Measurements from ENCODE around the gene CXCL12.

CXCL12 gene

DNA sequence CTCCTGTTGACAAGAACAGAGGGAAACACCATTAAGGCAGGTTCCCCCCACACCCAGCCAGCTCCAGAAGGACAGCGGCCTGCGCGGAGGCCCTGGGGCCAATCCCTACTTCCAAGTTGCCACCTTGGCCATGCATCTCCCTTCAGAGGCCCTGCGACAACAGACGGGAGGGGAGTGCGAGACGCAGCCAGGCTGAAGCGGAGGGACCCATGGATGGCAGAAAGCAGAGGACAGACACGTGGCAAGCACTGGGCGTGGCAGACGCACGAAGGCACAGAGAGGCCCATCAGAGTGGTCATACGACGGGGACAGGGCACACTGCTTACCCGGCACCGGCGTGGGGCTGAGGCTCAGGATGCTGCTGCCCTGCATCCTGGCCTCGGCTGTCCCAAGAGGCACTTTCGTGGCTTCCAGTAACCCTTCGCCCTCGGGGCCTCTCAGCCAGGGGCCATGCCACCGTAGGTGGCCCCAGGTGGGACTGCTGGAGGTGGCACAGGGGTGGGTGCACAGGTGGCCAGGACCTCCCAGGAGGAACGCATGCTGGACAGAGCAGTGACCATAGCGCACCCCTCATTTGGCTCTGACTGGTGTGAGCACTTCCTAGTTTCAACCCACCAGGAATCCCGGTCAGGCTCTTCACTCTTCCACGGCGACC lies 11.4 kb downstream of the CXCL12 start:
- DNase-seq (ENCODE audit: low read depth) = no peak
- H3K4me3 ChIP-seq (ENCODE audit: low read depth, low read length) = no peak overlapping the region
- TF ChIP-seq, protein P1, sequence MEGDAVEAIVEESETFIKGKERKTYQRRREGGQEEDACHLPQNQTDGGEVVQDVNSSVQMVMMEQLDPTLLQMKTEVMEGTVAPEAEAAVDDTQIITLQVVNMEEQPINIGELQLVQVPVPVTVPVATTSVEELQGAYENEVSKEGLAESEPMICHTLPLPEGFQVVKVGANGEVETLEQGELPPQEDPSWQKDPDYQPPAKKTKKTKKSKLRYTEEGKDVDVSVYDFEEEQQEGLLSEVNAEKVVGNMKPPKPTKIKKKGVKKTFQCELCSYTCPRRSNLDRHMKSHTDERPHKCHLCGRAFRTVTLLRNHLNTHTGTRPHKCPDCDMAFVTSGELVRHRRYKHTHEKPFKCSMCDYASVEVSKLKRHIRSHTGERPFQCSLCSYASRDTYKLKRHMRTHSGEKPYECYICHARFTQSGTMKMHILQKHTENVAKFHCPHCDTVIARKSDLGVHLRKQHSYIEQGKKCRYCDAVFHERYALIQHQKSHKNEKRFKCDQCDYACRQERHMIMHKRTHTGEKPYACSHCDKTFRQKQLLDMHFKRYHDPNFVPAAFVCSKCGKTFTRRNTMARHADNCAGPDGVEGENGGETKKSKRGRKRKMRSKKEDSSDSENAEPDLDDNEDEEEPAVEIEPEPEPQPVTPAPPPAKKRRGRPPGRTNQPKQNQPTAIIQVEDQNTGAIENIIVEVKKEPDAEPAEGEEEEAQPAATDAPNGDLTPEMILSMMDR (IDR thresholded peaks at IDR 0.05; ENCODE audit: control insufficient read depth, extremely low read depth, insufficient read depth) = no peak

DNA sequence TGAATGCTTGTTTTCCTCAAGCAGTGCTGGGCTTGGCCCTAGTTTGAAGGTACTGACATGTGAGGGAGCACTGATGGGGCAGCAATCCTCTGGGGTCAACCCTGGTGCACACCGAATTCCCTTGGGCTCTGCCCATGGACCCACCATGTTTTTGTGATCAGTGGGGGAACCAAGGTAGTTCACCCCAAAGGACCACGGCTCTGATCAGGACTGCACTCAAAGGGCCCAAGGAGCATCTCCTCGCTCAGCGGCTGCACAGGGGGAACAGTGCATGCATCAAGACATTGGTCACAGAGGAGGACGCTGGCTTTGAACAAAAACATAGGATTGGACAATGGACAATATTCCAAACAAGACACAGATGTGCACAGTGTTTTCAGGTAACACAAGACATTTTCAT lies 12.7 kb downstream of the CXCL12 start:
- TF ChIP-seq, protein P1 (IDR thresholded peaks at IDR 0.05; ENCODE audit: control insufficient read depth, extremely low read depth, insufficient read depth) = no peak
- H3K4me3 ChIP-seq (ENCODE audit: low read depth, low read length) = no peak overlapping the region
- DNase-seq (ENCODE audit: low read depth) = no peak

DNA sequence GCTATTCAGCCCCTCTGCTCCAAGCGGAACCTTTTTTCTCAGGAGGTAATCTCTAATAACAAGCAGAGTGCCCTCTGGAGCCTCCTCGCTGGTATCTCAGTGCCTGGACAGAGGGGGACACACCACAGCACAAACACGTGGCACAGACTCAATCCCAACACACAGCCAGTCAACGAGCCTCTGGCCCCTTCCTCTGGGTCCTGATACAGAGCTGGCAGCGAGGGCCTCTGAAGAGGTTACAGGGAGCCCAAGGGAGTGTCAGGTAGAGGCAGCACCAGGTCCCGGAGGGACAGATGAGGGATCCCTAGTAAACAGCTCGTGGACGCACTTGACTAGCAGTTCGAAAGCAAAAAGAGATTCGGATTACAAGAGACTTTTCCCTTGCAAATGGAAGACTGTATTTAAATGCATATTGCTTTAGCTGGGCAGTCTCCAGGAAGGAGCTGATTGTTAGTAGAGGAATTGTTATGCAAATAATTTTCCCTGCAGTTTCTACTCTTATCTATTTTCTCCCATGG lies 14.1 kb downstream of the CXCL12 start:
- H3K4me3 ChIP-seq (ENCODE audit: low read depth, low read length) = no peak overlapping the region
- TF ChIP-seq, protein P1 (IDR thresholded peaks at IDR 0.05; ENCODE audit: control insufficient read depth, extremely low read depth, insufficient read depth) = no peak
- DNase-seq (ENCODE audit: low read depth) = no peak

DNA sequence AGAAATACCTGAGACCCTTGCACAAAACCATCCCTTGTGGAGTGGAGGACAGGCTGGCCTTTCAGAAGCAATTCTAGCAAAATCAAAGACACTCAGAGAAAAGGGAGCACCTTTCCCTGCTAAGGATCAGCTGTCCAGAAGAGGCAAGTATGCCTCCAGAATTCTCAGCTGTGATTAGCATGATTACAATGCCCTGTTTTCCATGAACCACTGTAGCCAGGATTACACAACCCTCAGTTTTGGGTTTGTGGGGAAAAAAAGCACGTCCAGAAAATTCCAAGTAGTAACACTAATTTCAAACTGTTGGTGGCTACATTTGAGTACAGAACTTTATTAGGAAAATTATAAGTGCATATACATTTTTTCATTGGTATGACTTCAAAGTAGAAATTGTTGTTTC lies 15.0 kb downstream of the CXCL12 start:
- no peak for DNase-seq (ENCODE audit: low read depth)
- no peak overlapping the region for H3K4me3 ChIP-seq (ENCODE audit: low read depth, low read length)
- TF ChIP-seq, protein P1 (IDR thresholded peaks at IDR 0.05; ENCODE audit: control insufficient read depth, extremely low read depth, insufficient read depth) = no peak

DNA sequence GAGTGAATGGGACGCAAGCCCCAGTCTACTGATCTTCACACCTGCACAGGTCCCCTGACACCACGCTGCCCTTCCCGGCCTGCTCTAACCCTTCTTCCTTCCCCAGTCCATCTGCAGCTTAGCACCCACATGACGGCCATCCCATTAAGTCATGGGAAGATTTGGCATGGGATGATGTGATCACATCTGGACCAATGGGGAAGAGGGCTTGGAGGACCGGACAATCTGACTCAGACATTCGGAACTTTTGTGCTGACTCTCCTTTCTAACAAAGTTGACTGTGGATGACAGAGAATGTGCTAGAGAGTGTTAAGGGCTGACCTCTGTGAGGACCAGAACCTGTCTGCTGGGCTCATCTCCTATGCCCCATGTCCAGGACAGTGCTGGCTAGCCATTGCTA lies 15.6 kb downstream of the CXCL12 start:
- TF ChIP-seq, protein P1 (IDR thresholded peaks at IDR 0.05; ENCODE audit: control insufficient read depth, extremely low read depth, insufficient read depth) = no peak
- H3K4me3 ChIP-seq (ENCODE audit: low read depth, low read length) = no peak overlapping the region
- no peak for DNase-seq (ENCODE audit: low read depth)

DNA sequence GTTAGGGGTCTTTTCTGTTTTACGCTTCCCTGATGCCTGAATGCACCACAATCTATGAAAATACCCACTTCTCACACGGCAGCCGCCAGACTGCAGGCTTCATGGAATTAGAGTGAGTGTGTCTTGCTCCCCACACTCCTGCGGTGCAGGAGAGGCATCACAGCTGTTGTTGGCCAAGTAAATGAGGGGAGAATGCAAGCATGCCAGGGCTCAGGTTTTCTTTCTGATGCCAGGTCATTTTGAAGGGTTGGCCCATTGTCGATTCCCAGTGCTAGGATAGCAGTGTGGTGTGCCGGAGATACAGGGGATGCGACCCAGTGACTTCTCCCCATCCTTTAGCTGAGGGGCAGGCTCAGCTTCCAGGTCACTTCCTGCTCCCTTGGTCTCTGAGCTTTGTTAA lies 16.3 kb downstream of the CXCL12 start:
- H3K4me3 ChIP-seq (ENCODE audit: low read depth, low read length) = no peak overlapping the region
- no peak for DNase-seq (ENCODE audit: low read depth)
- TF ChIP-seq, protein P1 (IDR thresholded peaks at IDR 0.05; ENCODE audit: control insufficient read depth, extremely low read depth, insufficient read depth) = no peak
